ENCODE data around the gene TGFBR2. TPM values are rescaled to one million over a fixed set of nuclear protein-coding genes. Genes with fewer than 3 reads are reported as not detected.
A peak's percentile ranks its signal among the peaks of the same experiment; 100 is the strongest.

Gene TGFBR2
- total RNA-seq, 4 donors from 2014 or later: 338 to 406 (median 350) TPM

GRCh38 chr3:30577788-30578187, 28.6 kb upstream of the TGFBR2 start:
- Histone ChIP-seq H3K9me3 (no peaks in the 10 kb centered on the region), H3K27me3 (no peaks in the 10 kb centered on the region), H3K4me1 (no peaks in the 10 kb centered on the region), H3K27ac (no peak overlapping the region), H3K36me3 (no peaks in the 10 kb centered on the region), H3K4me3 (no peak overlapping the region)
- TF ChIP-seq POLR2A (IDR thresholded peaks at IDR 0.05) (no peak), CTCF (IDR thresholded peaks at IDR 0.05) (no peak), EP300 (IDR thresholded peaks at IDR 0.05) (no peak)
- no peak for DNase-seq (ENCODE audit: low spot score in 2 of 2)

- Histone ChIP-seq H3K27me3 (no peaks in the 10 kb centered on the region), H3K9me3 (no peaks in the 10 kb centered on the region), H3K27ac (no peak overlapping the region), H3K4me1 (no peaks in the 10 kb centered on the region), H3K4me3 (no peak overlapping the region), H3K36me3 (no peaks in the 10 kb centered on the region)
- WGBS, 2 donors: 79 to 80% methylated on average over 4 of the region's 4 CpGs
- no peak for TF ChIP-seq POLR2A (IDR thresholded peaks at IDR 0.05)
- TF ChIP-seq EP300 (IDR thresholded peaks at IDR 0.05): peak in 1 of 2 donors; percentile 81
- DNase-seq (ENCODE audit: low spot score in 2 of 2): peak in 1 of 2 donors; percentile 51
These were observed 27.9 kb upstream of the TGFBR2 start for GRCh38 chr3:30578479-30578878.

- Histone ChIP-seq H3K4me1 (no peaks in the 10 kb centered on the region), H3K27ac (no peak overlapping the region), H3K4me3 (no peak overlapping the region), H3K9me3 (no peaks in the 10 kb centered on the region), H3K36me3 (no peaks in the 10 kb centered on the region), H3K27me3 (no peaks in the 10 kb centered on the region)
- DNase-seq (ENCODE audit: low spot score in 2 of 2): no peak
- 98% methylated on average over 4 of the region's 4 CpGs for WGBS, 2 donors
- TF ChIP-seq POLR2A (IDR thresholded peaks at IDR 0.05): no peak
- TF ChIP-seq EP300 (IDR thresholded peaks at IDR 0.05): no peak
- no peak for TF ChIP-seq CTCF (IDR thresholded peaks at IDR 0.05)
These were observed 27.3 kb upstream of the TGFBR2 start for GRCh38 chr3:30578986-30579579.

GRCh38 chr3:30581067-30581585, 25.3 kb upstream of the TGFBR2 start:
- no peak for TF ChIP-seq EP300 (IDR thresholded peaks at IDR 0.05)
- TF ChIP-seq CTCF (IDR thresholded peaks at IDR 0.05): no peak
- TF ChIP-seq POLR2A (IDR thresholded peaks at IDR 0.05): no peak
- no peaks in the 10 kb centered on the region for H3K9me3 ChIP-seq
- H3K36me3 ChIP-seq: no peaks in the 10 kb centered on the region

GRCh38 chr3:30581982-30582381, 24.4 kb upstream of the TGFBR2 start:
- Histone ChIP-seq H3K36me3 (no peaks in the 10 kb centered on the region), H3K4me3 (no peak overlapping the region), H3K9me3 (no peaks in the 10 kb centered on the region), H3K4me1 (no peaks in the 10 kb centered on the region), H3K27ac (no peak overlapping the region), H3K27me3 (no peaks in the 10 kb centered on the region)
- no peak for DNase-seq (ENCODE audit: low spot score in 2 of 2)
- TF ChIP-seq POLR2A (IDR thresholded peaks at IDR 0.05): no peak
- TF ChIP-seq EP300 (IDR thresholded peaks at IDR 0.05): no peak
- TF ChIP-seq CTCF (IDR thresholded peaks at IDR 0.05): no peak
- WGBS, 2 donors: 93 to 95% methylated on average over 2 of the region's 2 CpGs

More at GRCh38 chr3:30581067-30581585, 25.3 kb upstream of the TGFBR2 start:
- 89 to 90% methylated on average over 15 of the region's 15 CpGs for WGBS, 2 donors
- DNase-seq (ENCODE audit: low spot score in 2 of 2): no peak
- H3K4me1 ChIP-seq: no peaks in the 10 kb centered on the region
- H3K27me3 ChIP-seq: no peaks in the 10 kb centered on the region
- H3K27ac ChIP-seq: no peak overlapping the region
- H3K4me3 ChIP-seq: no peak overlapping the region
